Stomach (tissue), 9 donors: ENCODE results near the gene SHISAL1. TPM values are rescaled to one million over a fixed set of nuclear protein-coding genes. Genes with fewer than 3 reads are reported as not detected.

ENCODE experiments used
- DNase-seq, 2 donors: peaks; one replicate each; pipeline versions ENCODE4 v3.0.0 to v3.0.0-alpha.2; 2013 to 2019
- H3K27ac ChIP-seq, 5 donors: fragments of 200-600 bp in 4 of 5; sonication (generic) in 4 of 5; one replicate each; pipeline ENCODE4 v1.5.1; 2013 to 2019; ENCODE audit warnings: mild to moderate bottlenecking in 1 of 5, moderate library complexity in 1 of 5
- H3K27me3 ChIP-seq, 3 donors: fragments of 200-600 bp; sonication (generic); one replicate each; pipeline ENCODE4 v1.5.1; 2017 to 2019; ENCODE audit warnings: mixed run types in 1 of 3
- H3K36me3 ChIP-seq, 4 donors: fragments of 200-600 bp; sonication (generic); 1 replicate in 3 of 4; 2 replicates in 1 of 4; pipeline ENCODE4 v1.5.1; 2016 to 2019
- H3K4me1 ChIP-seq, 4 donors: fragments of 200-600 bp; sonication (generic); one replicate each; pipeline ENCODE4 v1.5.1; 2016 to 2019
- H3K4me3 ChIP-seq, 4 donors: fragments of 200-600 bp; sonication (generic) in 3 of 4; one replicate each; pipeline ENCODE4 v1.5.1; 2016 to 2019; ENCODE audit warnings: mild to moderate bottlenecking in 1 of 4
- H3K9me3 ChIP-seq, 4 donors: fragments of 200-600 bp; sonication (generic); one replicate each; pipeline ENCODE4 v1.5.1; 2016 to 2019
- EP300 ChIP-seq: sonication (generic); formaldehyde crosslinking; IDR thresholded peaks from one replicate; pipeline ENCODE4 v1.6.1; 2017; ENCODE audit warnings: antibody characterized with exemption
- POLR2A ChIP-seq, 4 donors: fragments of 450-650 bp; IDR thresholded peaks; one replicate each; pipeline ENCODE4 v1.6.1; 2016; ENCODE audit warnings: antibody characterized with exemption in 4 of 4, control low read depth in 2 of 4, mild to moderate bottlenecking in 1 of 4, moderate library complexity in 1 of 4
- POLR2AphosphoS5 ChIP-seq, 3 donors: sonication (generic); formaldehyde crosslinking; IDR thresholded peaks; one replicate each; pipeline ENCODE4 v1.6.1; 2016; ENCODE audit warnings: antibody characterized with exemption in 3 of 3
- WGBS, 5 donors: extraction: QIAGEN DNeasy Blood & Tissue Kit in 3 of 5; methylation state at CpG; one replicate each; pipeline versions ENCODE4 v1.1.5 to v1.1.7; 2013 to 2018; 5-methylcytosine and 5-hydroxymethylcytosine counted together
- intact Hi-C: fragments of 100-400 bp; cut with DNase I; formaldehyde crosslinking; loops from one replicate; pipeline ENCODE4 v1.15.1; 2023; ENCODE audit warnings: low total_unique reads
- polyA plus RNA-seq, 3 donors: library from polyadenylated mRNA; stranded (reverse); fragments of 200-250 nt; gene quantifications; one replicate each; pipeline ENCODE4 v1.2.3, GENCODE V29; 2013
- total RNA-seq, 5 donors: library from RNA; depleted of rRNA; stranded (reverse); fragments of >200 nt; gene quantifications; one replicate each; pipeline versions ENCODE4 v1.1.0 to v1.2.3, GENCODE V29; 2014 to 2016
- TF ChIP-seq, protein P1 (sequence below), 7 experiments: fragments of 450-650 bp in 4 of 7; fragments of 200-600 bp in 3 of 7; sonication (generic) in 3 of 7; IDR thresholded peaks; one replicate each; pipeline ENCODE4 v1.5.1; 2016 to 2019; ENCODE audit warnings: antibody characterized with exemption in 7 of 7, control low read depth in 2 of 7, mild to moderate bottlenecking in 1 of 7
- donor health status: healthy with polysubstance abuse.
- donor health status: Bipolar disorder and iron deficiency.
- donor health status: healthy.

The SHISAL1 gene
- total and polyA plus RNA-seq, 8 donors: 0.43 to 19.3 (median 1.2) TPM

- no peak overlapping the region for H3K4me3 ChIP-seq
- H3K27me3 ChIP-seq: peaks cover 0 to 7% (median 0%) of the 10 kb centered on the region in 3 donors
- WGBS, 5 donors: 82 to 88% (median 85%) methylated on average over 15 to 17 of the region's 17 CpGs
- intact Hi-C loops: no loop called here
- TF ChIP-seq, protein P1, sequence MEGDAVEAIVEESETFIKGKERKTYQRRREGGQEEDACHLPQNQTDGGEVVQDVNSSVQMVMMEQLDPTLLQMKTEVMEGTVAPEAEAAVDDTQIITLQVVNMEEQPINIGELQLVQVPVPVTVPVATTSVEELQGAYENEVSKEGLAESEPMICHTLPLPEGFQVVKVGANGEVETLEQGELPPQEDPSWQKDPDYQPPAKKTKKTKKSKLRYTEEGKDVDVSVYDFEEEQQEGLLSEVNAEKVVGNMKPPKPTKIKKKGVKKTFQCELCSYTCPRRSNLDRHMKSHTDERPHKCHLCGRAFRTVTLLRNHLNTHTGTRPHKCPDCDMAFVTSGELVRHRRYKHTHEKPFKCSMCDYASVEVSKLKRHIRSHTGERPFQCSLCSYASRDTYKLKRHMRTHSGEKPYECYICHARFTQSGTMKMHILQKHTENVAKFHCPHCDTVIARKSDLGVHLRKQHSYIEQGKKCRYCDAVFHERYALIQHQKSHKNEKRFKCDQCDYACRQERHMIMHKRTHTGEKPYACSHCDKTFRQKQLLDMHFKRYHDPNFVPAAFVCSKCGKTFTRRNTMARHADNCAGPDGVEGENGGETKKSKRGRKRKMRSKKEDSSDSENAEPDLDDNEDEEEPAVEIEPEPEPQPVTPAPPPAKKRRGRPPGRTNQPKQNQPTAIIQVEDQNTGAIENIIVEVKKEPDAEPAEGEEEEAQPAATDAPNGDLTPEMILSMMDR (IDR thresholded peaks at IDR 0.05): no peak
- no peak for TF ChIP-seq EP300
- TF ChIP-seq POLR2AphosphoS5 (IDR thresholded peaks at IDR 0.05): no peak
- TF ChIP-seq POLR2A (IDR thresholded peaks at IDR 0.05): no peak
- DNase-seq: no peak
- H3K27ac ChIP-seq: no peak overlapping the region
- H3K9me3 ChIP-seq: no peaks in the 10 kb centered on the region
- H3K36me3 ChIP-seq: no peaks in the 10 kb centered on the region
- H3K4me1 ChIP-seq: peaks cover 0 to 4% (median 0%) of the 10 kb centered on the region in 4 donors
Measured at GRCh38 chr22:44317886-44318637, 5.3 kb upstream of the SHISAL1 start.

DNA sequence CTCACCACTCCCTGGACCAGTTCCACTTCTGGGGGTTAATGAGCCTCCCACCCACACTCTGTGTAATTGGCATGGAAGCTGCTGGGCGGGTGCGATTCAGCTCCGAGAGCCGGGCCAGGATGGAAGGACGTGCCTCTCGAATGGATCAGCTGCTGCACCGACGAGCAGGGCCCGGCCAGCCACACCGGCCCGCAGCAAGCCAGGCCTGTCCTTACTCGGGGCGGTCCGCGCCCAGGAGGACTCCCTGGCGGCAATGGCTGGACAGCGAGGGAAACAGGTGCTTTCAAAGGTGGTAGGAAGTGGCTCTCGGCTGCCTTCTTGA lies 4.3 kb upstream of the SHISAL1 start:
- intact Hi-C loops: no loop called here
- no peak overlapping the region for H3K27ac ChIP-seq

GRCh38 chr22:44316393-44317122 lies 3.8 kb upstream of the SHISAL1 start:
- no peak overlapping the region for H3K27ac ChIP-seq
- no peak for DNase-seq

More for the DNA sequence above, 4.3 kb upstream of the SHISAL1 start:
- Histone ChIP-seq H3K27me3 (peaks cover 0 to 10% (median 0%) of the 10 kb centered on the region in 3 donors), H3K36me3 (no peaks in the 10 kb centered on the region), H3K4me1 (peaks cover 0 to 9% (median 0%) of the 10 kb centered on the region in 4 donors), H3K9me3 (no peaks in the 10 kb centered on the region), H3K4me3 (no peak overlapping the region)
- 82 to 94% (median 89%) methylated on average over 15 to 18 of the region's 18 CpGs for WGBS, 5 donors
- DNase-seq: no peak
- TF ChIP-seq POLR2A (IDR thresholded peaks at IDR 0.05) (no peak), EP300 (no peak), POLR2AphosphoS5 (IDR thresholded peaks at IDR 0.05) (no peak)
- TF ChIP-seq, protein P1 (IDR thresholded peaks at IDR 0.05): no peak

GRCh38 chr22:44314425-44315067 lies 1.8 kb upstream of the SHISAL1 start:
- no peak for DNase-seq
- 64 to 68% (median 66%) methylated on average over 16 to 17 of the region's 17 CpGs for WGBS, 5 donors
- H3K36me3 ChIP-seq: no peaks in the 10 kb centered on the region
- no peak overlapping the region for H3K27ac ChIP-seq
- intact Hi-C loops: no loop called here
- peaks cover 0 to 22% (median 4%) of the 10 kb centered on the region in 4 donors for H3K4me1 ChIP-seq
- H3K4me3 ChIP-seq: no peak overlapping the region
- H3K27me3 ChIP-seq: peaks cover 0 to 11% (median 0%) of the 10 kb centered on the region in 3 donors
- no peaks in the 10 kb centered on the region for H3K9me3 ChIP-seq
- TF ChIP-seq POLR2AphosphoS5 (IDR thresholded peaks at IDR 0.05) (no peak), EP300 (no peak), POLR2A (IDR thresholded peaks at IDR 0.05) (no peak)
- TF ChIP-seq, protein P1 (IDR thresholded peaks at IDR 0.05): no peak

More at GRCh38 chr22:44316393-44317122, 3.8 kb upstream of the SHISAL1 start:
- Histone ChIP-seq H3K27me3 (peaks cover 0 to 11% (median 0%) of the 10 kb centered on the region in 3 donors), H3K4me1 (peaks cover 0 to 14% (median 0%) of the 10 kb centered on the region in 4 donors), H3K9me3 (no peaks in the 10 kb centered on the region), H3K4me3 (no peak overlapping the region), H3K36me3 (no peaks in the 10 kb centered on the region)
- WGBS, 5 donors: 76 to 94% (median 85%) methylated on average over 13 of the region's 13 CpGs
- intact Hi-C loops: no loop called here
- TF ChIP-seq EP300: no peak
- no peak for TF ChIP-seq POLR2AphosphoS5 (IDR thresholded peaks at IDR 0.05)
- no peak for TF ChIP-seq POLR2A (IDR thresholded peaks at IDR 0.05)
- TF ChIP-seq, protein P1 (IDR thresholded peaks at IDR 0.05): no peak
